ENCODE measurements around the gene AQP6.

AQP6 gene

GRCh38 chr12:49961111-49961922 is 11.4 kb upstream of the AQP6 start, which contains the start of gene AQP5:
Gene AQP5, plus strand, starts transcription at chr12:49961872. Its CDS starts 146 bp downstream, at chr12:49962018.
- TF ChIP-seq CTCF (IDR thresholded peaks at IDR 0.05; ENCODE audit: low read length) (no peak), EZH2 (IDR thresholded peaks at IDR 0.05; ENCODE audit: borderline replicate concordance, low read length) (no peak)
- Histone ChIP-seq H4K20me1 (ENCODE audit: insufficient read depth, low read length) (no peaks in the 10 kb centered on the region), H3K4me1 (ENCODE audit: insufficient read depth, low read length, severe bottlenecking) (no peaks in the 10 kb centered on the region), H3F3A (ENCODE audit: insufficient read depth, low read length) (no peaks in the 10 kb centered on the region), H3K27me3 (ENCODE audit: insufficient read depth, low read length) (peaks cover 10% of the 10 kb centered on the region; the same call in 1 of the 2 replicates), H2AFZ (ENCODE audit: low read length) (no peak within 1 kb of the TSS), H3K27ac (ENCODE audit: low read depth, low read length, poor library complexity, severe bottlenecking) (no peak within 1 kb of the TSS), H3K4me2 (ENCODE audit: low read length) (no peak within 1 kb of the TSS), H3K9me2 (ENCODE audit: low read depth, low read length) (no peaks in the 10 kb centered on the region), H3K9ac (ENCODE audit: low read length) (no peak within 1 kb of the TSS), H3K79me2 (ENCODE audit: insufficient read depth, low read length) (no peaks in the 10 kb centered on the region), H3K9me3 (ENCODE audit: low read length) (no peaks in the 10 kb centered on the region), H3K4me3 (ENCODE audit: low read depth, low read length, poor library complexity, severe bottlenecking) (no peak within 1 kb of the TSS), H3K36me3 (ENCODE audit: insufficient read depth, low read length) (no peaks in the 10 kb centered on the region)

GRCh38 chr12:49961993-49962764 is 10.6 kb upstream of the AQP6 start:
- Histone ChIP-seq H3K9me2 (ENCODE audit: low read depth, low read length) (no peaks in the 10 kb centered on the region), H3K4me3 (ENCODE audit: low read depth, low read length, poor library complexity, severe bottlenecking) (no peak overlapping the region), H3K4me2 (ENCODE audit: low read length) (no peak overlapping the region), H3K27ac (ENCODE audit: low read depth, low read length, poor library complexity, severe bottlenecking) (no peak overlapping the region), H3K36me3 (ENCODE audit: insufficient read depth, low read length) (no peaks in the 10 kb centered on the region), H3K79me2 (ENCODE audit: insufficient read depth, low read length) (no peaks in the 10 kb centered on the region), H3F3A (ENCODE audit: insufficient read depth, low read length) (no peaks in the 10 kb centered on the region), H3K27me3 (ENCODE audit: insufficient read depth, low read length) (peaks cover 10% of the 10 kb centered on the region; the same call in 1 of the 2 replicates), H3K9me3 (ENCODE audit: low read length) (no peaks in the 10 kb centered on the region), H2AFZ (ENCODE audit: low read length) (no peak overlapping the region), H3K9ac (ENCODE audit: low read length) (no peak overlapping the region), H3K4me1 (ENCODE audit: insufficient read depth, low read length, severe bottlenecking) (peaks cover 2% of the 10 kb centered on the region), H4K20me1 (ENCODE audit: insufficient read depth, low read length) (no peaks in the 10 kb centered on the region)
- TF ChIP-seq CTCF (IDR thresholded peaks at IDR 0.05; ENCODE audit: low read length) (no peak), EZH2 (IDR thresholded peaks at IDR 0.05; ENCODE audit: borderline replicate concordance, low read length) (no peak)

GRCh38 chr12:49962861-49963765 is 9.6 kb upstream of the AQP6 start:
- Histone ChIP-seq H3K4me3 (ENCODE audit: low read depth, low read length, poor library complexity, severe bottlenecking) (no peak overlapping the region), H3K9me2 (ENCODE audit: low read depth, low read length) (no peaks in the 10 kb centered on the region), H3K9me3 (ENCODE audit: low read length) (no peaks in the 10 kb centered on the region), H2AFZ (ENCODE audit: low read length) (no peak overlapping the region), H3K27me3 (ENCODE audit: insufficient read depth, low read length) (peaks cover 13% of the 10 kb centered on the region; the same call in 1 of the 2 replicates), H3K27ac (ENCODE audit: low read depth, low read length, poor library complexity, severe bottlenecking) (no peak overlapping the region), H4K20me1 (ENCODE audit: insufficient read depth, low read length) (no peaks in the 10 kb centered on the region), H3F3A (ENCODE audit: insufficient read depth, low read length) (no peaks in the 10 kb centered on the region), H3K4me2 (ENCODE audit: low read length) (no peak overlapping the region), H3K36me3 (ENCODE audit: insufficient read depth, low read length) (no peaks in the 10 kb centered on the region), H3K79me2 (ENCODE audit: insufficient read depth, low read length) (no peaks in the 10 kb centered on the region), H3K9ac (ENCODE audit: low read length) (no peak overlapping the region), H3K4me1 (ENCODE audit: insufficient read depth, low read length, severe bottlenecking) (peaks cover 9% of the 10 kb centered on the region)
- TF ChIP-seq CTCF (IDR thresholded peaks at IDR 0.05; ENCODE audit: low read length), result no peak

All from OCI-LY1 (cell line).